ENCODE measurements around the gene ZNF732. TPM values are rescaled to one million over a fixed set of nuclear protein-coding genes. Genes with fewer than 3 reads are reported as not detected.

Gene ZNF732
- total RNA-seq, 1 experiment from 2014 or later = not detected

DNA sequence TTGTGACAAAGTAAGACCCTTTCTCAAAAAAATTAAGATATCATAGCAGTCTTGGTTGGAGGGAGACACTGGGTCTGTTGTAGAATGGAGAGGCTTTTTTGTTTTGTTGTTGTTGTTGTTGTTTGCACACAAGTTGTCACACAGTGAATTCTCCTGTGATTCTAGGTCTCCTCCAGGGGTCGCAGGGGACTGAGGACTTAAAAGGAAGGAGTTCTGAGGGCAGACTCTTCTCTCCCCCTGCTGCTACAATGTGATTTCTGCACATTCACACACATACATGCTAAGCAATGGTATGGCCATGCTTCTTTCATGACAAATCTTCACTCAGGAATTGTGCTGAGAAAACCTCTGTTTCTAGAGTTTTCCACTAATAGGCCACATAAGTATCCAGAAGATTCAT is 71.1 kb downstream of the ZNF732 start:
- TF ChIP-seq, protein P1, sequence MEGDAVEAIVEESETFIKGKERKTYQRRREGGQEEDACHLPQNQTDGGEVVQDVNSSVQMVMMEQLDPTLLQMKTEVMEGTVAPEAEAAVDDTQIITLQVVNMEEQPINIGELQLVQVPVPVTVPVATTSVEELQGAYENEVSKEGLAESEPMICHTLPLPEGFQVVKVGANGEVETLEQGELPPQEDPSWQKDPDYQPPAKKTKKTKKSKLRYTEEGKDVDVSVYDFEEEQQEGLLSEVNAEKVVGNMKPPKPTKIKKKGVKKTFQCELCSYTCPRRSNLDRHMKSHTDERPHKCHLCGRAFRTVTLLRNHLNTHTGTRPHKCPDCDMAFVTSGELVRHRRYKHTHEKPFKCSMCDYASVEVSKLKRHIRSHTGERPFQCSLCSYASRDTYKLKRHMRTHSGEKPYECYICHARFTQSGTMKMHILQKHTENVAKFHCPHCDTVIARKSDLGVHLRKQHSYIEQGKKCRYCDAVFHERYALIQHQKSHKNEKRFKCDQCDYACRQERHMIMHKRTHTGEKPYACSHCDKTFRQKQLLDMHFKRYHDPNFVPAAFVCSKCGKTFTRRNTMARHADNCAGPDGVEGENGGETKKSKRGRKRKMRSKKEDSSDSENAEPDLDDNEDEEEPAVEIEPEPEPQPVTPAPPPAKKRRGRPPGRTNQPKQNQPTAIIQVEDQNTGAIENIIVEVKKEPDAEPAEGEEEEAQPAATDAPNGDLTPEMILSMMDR (IDR thresholded peaks at IDR 0.05) = no peak
- TF ChIP-seq TCF7L2 (IDR thresholded peaks at IDR 0.05; ENCODE audit: low read depth, low read length) (no peak), POLR2AphosphoS5 (IDR thresholded peaks at IDR 0.05; ENCODE audit: low read depth, low read length) (no peak), SIN3A (IDR thresholded peaks at IDR 0.05; ENCODE audit: borderline replicate concordance, insufficient read depth, low read depth, low read length) (no peak)
- TF ChIP-seq, protein P2, sequence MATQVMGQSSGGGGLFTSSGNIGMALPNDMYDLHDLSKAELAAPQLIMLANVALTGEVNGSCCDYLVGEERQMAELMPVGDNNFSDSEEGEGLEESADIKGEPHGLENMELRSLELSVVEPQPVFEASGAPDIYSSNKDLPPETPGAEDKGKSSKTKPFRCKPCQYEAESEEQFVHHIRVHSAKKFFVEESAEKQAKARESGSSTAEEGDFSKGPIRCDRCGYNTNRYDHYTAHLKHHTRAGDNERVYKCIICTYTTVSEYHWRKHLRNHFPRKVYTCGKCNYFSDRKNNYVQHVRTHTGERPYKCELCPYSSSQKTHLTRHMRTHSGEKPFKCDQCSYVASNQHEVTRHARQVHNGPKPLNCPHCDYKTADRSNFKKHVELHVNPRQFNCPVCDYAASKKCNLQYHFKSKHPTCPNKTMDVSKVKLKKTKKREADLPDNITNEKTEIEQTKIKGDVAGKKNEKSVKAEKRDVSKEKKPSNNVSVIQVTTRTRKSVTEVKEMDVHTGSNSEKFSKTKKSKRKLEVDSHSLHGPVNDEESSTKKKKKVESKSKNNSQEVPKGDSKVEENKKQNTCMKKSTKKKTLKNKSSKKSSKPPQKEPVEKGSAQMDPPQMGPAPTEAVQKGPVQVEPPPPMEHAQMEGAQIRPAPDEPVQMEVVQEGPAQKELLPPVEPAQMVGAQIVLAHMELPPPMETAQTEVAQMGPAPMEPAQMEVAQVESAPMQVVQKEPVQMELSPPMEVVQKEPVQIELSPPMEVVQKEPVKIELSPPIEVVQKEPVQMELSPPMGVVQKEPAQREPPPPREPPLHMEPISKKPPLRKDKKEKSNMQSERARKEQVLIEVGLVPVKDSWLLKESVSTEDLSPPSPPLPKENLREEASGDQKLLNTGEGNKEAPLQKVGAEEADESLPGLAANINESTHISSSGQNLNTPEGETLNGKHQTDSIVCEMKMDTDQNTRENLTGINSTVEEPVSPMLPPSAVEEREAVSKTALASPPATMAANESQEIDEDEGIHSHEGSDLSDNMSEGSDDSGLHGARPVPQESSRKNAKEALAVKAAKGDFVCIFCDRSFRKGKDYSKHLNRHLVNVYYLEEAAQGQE (IDR thresholded peaks at IDR 0.05; ENCODE audit: insufficient read depth in 1 of 2, low read depth in 2 of 2, low read length in 1 of 2) = no peak
- ChIA-PET CTCF (no interaction called here), POLR2A (no interaction called here)
- no peak overlapping the region for H3K4me3 ChIP-seq (ENCODE audit: low read depth in 2 of 2, low read length in 2 of 2)
- H3K36me3 ChIP-seq (ENCODE audit: control insufficient read depth, insufficient read depth, low read length) = no peaks in the 10 kb centered on the region
- intact Hi-C loops (cut with micrococcal nuclease; ENCODE audit: unreplicated experiment) (no loop called here), in situ Hi-C loops (cut with HindIII; ENCODE audit: low pct_unique_long_range_greater_than_20kb, low sequenced_read_pairs) (no loop called here)
- H3K4me1 ChIP-seq (ENCODE audit: control insufficient read depth, insufficient read depth, low read length) = no peaks in the 10 kb centered on the region
- ATAC-seq = no peak
- no peak overlapping the region for H3K27ac ChIP-seq (ENCODE audit: low read length)
- no TSS peak for BruUV-seq (replicated peaks)
- H3K27me3 ChIP-seq (ENCODE audit: control insufficient read depth, insufficient read depth, low read length) = no peaks in the 10 kb centered on the region
- peaks cover 5% of the 10 kb centered on the region; the same call in 1 of the 2 replicates for H3K9me3 ChIP-seq (ENCODE audit: control insufficient read depth, insufficient read depth, low read depth, low read length)
- no peak for DNase-seq (ENCODE audit: low read depth, low spot score)

DNA sequence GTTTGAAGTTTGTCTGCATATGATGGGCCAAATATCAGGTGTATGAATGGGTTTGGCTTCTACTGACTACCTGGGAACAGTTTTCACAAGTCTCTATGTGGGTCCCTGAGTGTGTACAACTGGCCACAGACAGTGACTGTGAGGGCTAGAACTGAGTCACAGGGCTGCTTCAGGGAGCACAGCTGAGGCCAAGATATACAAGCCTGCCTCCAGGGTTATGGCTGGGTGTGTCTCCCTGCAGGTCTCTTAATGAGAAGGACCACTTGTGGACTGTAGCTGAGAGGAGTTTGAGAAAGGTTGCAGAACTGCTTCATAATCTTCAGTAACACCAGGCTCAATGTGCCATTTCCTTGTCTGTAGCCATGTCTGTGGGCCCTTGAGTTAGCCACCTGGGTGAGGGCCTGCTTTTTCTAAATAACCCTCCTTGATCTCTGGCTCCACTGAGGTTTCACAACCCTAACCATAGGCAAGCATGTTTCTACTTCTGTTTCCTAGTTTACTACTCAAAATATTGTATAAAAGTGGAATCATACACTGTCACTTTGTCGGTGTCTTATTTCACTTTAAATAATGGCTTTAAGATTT is 81.3 kb downstream of the ZNF732 start:
- POLR2A ChIA-PET = no interaction called here
- CTCF ChIA-PET = no interaction called here
- Histone ChIP-seq H3K4me1 (ENCODE audit: control insufficient read depth, insufficient read depth, low read length) (no peaks in the 10 kb centered on the region), H3K36me3 (ENCODE audit: control insufficient read depth, insufficient read depth, low read length) (no peaks in the 10 kb centered on the region), H3K4me3 (ENCODE audit: low read depth in 2 of 2, low read length in 2 of 2) (no peak overlapping the region), H3K27ac (ENCODE audit: low read length) (no peak overlapping the region), H3K9me3 (ENCODE audit: control insufficient read depth, insufficient read depth, low read depth, low read length) (peaks cover 3% of the 10 kb centered on the region; the same call in 1 of the 2 replicates), H3K27me3 (ENCODE audit: control insufficient read depth, insufficient read depth, low read length) (no peaks in the 10 kb centered on the region)
- in situ Hi-C loops (cut with HindIII; ENCODE audit: low pct_unique_long_range_greater_than_20kb, low sequenced_read_pairs) (no loop called here), intact Hi-C loops (cut with micrococcal nuclease; ENCODE audit: unreplicated experiment) (no loop called here)
- TF ChIP-seq, protein P1 (IDR thresholded peaks at IDR 0.05) = no peak
- ATAC-seq = no peak
- no peak for DNase-seq (ENCODE audit: low read depth, low spot score)
- BruUV-seq (replicated peaks) = no TSS peak

Small RNA genes within 50 kb of the gene (microRNA-seq; reads per million reads assigned to microRNA genes)
- gene MIR571 (ENCODE audit: unreplicated experiment) = not detected

Other genes with a start within 250 kb of the ZNF732 start
- gene ZNF718, start 181.0 kb downstream of the ZNF732 start, total RNA-seq (2021; ENCODE audit: unreplicated experiment) = 3.6 TPM
- not detected for gene ZNF141, start 32.3 kb upstream of the ZNF732 start, total RNA-seq (2021; ENCODE audit: unreplicated experiment)
- gene ZNF721, start 193.7 kb upstream of the ZNF732 start, total RNA-seq (2021; ENCODE audit: unreplicated experiment) = 21.5 TPM
- 53.9 TPM for gene PIGG, start 193.7 kb upstream of the ZNF732 start, total RNA-seq (2021; ENCODE audit: unreplicated experiment)